GM18508 (cell line): ENCODE data around the gene NHSL2.
"Not testable (repeated sequence)": the region's sequence is repeated elsewhere in the genome, so short reads cannot be mapped to it uniquely, and the experiment has no call there.

Experiments
- ATAC-seq: cut with Tn5 transposase; IDR thresholded peaks from one replicate; pipeline ENCODE4 v1.9.1; 2021; ENCODE audit warnings: moderate number of reproducible peaks; ENCODE audit not compliant: insufficient read depth, unreplicated experiment

NHSL2 gene

GRCh38 chrX:72038016-72038415, 127.4 kb downstream of the NHSL2 start:
- no peak for ATAC-seq

GRCh38 chrX:72038868-72039267, 128.2 kb downstream of the NHSL2 start:
- ATAC-seq = no peak

GRCh38 chrX:72040506-72040905, 129.9 kb downstream of the NHSL2 start:
- no peak for ATAC-seq

GRCh38 chrX:72041176-72041575, 130.5 kb downstream of the NHSL2 start:
- no peak for ATAC-seq

GRCh38 chrX:72041871-72042851, 131.5 kb downstream of the NHSL2 start:
- no peak for ATAC-seq

GRCh38 chrX:72042852-72043248, 132.2 kb downstream of the NHSL2 start:
- ATAC-seq = no peak

- ATAC-seq = no peak
Observed at GRCh38 chrX:72043636-72044035, 133.0 kb downstream of the NHSL2 start.

GRCh38 chrX:72045141-72045540, 134.5 kb downstream of the NHSL2 start:
- no peak for ATAC-seq

- ATAC-seq = no peak
Observed at GRCh38 chrX:72045552-72046277, 135.1 kb downstream of the NHSL2 start.

GRCh38 chrX:72046447-72046846, 135.8 kb downstream of the NHSL2 start:
- no peak for ATAC-seq

- ATAC-seq = no peak
Observed at GRCh38 chrX:72048510-72049455, 138.1 kb downstream of the NHSL2 start.

GRCh38 chrX:72050011-72050410, 139.4 kb downstream of the NHSL2 start:
- no peak for ATAC-seq

- ATAC-seq = no peak
Observed at GRCh38 chrX:72051589-72051988, 140.9 kb downstream of the NHSL2 start.

GRCh38 chrX:72052415-72053090, 141.9 kb downstream of the NHSL2 start:
- ATAC-seq = no peak

- no peak for ATAC-seq
Observed at GRCh38 chrX:72053508-72053907, 142.9 kb downstream of the NHSL2 start.

- no peak for ATAC-seq
Observed at GRCh38 chrX:72054779-72055489, 144.3 kb downstream of the NHSL2 start.

GRCh38 chrX:72057331-72057730, 146.7 kb downstream of the NHSL2 start:
- ATAC-seq = no peak

- ATAC-seq = no peak
Observed at GRCh38 chrX:72057849-72058248, 147.2 kb downstream of the NHSL2 start.

GRCh38 chrX:72058346-72058745, 147.7 kb downstream of the NHSL2 start:
- ATAC-seq = not testable (repeated sequence)
